SIG-M5 treated with dmso at 0.1 percent for 504 hours (cell line): Measurements from ENCODE around the gene LDAH.
A peak's percentile ranks its signal among the peaks of the same experiment; 100 is the strongest.

ENCODE experiments used
- DNase-seq: peaks from one replicate; lab custom pipeline; 2025; ENCODE audit not compliant: unreplicated experiment; lab: John Stamatoyannopoulos, UW

Gene LDAH

DNA sequence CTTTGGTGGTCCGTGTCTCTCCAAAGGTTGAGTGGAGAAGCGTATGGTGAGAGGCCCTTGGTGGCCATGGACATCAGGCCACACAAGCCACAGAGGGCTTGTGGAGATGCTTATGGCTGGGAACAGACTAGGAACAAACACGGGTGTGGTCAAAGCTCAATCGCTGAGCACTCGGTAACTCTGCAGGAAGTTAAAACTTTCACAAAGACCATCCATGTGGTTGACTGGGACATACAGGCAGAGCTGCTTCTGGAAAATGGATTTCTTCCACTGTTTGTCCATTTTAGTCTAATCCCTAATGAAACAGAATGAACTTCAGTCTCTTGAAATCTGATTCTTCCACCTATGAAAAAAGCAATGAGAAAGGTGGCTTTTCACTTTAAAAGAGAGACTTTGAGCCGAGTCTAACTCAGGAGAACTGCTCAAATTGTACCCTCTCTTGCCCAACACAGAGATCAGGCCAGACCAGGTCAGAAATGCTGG, 138.3 kb downstream of the LDAH start:
- DNase-seq: no peak

DNA sequence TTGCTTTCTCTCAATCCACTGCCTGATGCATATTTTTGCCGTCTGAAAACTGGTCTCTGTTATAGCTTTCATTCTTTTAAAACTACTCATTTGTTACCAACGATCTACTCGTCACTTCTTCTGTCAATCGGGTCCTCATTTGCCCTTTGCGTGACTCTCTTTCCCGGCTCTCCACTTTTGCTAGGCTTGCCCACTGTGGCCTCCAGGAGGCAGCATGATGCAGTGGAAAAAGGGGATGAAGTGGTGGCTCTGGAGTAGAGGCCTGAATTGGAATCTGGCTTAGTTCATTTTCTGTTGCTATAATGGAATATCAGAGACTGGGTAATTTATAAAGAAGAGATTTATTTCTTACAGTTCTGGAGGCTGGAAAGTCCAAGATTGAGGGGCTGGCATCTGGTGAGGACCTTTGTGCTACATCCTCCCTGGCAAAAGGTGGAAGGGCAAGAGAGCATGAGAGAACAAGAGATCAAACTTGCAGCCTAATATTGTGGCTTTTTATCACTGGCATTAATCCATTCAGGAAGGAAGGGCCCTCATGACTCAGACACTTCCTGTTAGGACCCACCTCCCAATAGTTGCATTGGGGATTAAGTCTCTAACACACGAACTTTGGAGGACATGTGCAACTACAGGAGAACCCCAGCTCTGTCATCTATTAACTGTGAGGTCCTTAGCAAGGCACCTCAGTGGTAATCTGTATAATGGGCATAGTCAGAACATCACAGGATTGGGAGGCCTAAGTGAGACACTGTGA, 140.6 kb downstream of the LDAH start:
- no peak for DNase-seq

- no peak for DNase-seq
These were observed 142.0 kb downstream of the LDAH start for GRCh38 chr2:20680744-20681375.

GRCh38 chr2:20678780-20679179, 144.1 kb downstream of the LDAH start:
- no peak for DNase-seq

DNA sequence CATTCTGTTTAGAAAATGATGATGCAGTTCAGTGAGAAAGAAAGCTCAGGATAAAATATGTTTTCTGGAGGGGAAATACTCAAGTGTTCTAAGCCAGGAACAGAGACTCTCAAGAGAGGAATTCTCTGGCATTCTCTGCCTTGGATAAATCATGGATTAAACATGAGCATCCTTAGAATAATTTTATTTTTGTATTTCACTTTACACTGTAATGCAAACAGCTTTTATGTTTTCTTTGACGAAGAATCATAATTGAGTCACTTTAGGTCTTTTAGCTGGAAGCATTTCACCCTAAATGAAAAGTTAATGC, 144.9 kb downstream of the LDAH start:
- DNase-seq: no peak

DNA sequence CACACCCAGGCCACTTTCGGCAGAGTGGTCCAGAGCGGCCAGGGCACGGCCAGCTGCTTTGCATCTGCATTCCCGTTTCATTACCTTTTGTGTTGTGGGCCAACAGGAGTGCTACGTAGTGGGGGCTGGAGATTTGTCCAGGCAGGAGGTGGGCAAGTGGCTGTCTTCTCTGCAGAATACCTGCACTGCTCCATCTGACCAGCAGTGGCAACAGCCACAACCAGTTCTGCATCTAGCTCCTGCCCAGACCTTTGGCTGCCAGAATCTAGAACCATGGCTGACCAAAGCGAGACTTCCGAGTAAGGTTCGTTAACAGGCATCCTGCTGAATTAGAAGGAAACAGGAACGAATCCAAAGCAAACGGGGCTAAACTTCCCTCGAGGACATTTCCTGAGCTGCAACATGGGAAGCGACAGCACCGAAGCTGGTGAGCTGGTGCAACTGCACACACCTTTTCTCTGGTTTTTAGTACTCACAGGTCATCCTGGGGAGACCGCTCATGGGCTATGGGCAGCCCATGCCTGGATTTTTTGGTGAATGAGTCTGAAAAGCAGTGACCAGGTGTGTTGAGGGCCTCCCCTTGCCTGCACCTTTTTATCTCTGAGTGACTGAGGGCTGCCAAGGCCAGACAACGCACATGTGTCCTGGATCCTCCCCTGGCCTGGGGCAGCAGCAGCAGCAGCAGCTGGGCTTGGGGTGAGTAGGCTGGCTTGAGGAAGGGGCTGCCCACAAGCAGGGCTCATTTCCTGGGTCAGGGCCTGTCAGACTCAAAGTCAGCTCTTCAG, 145.4 kb downstream of the LDAH start:
- no peak for DNase-seq

- no peak for DNase-seq
These were observed 146.3 kb downstream of the LDAH start for GRCh38 chr2:20676353-20677215.

DNA sequence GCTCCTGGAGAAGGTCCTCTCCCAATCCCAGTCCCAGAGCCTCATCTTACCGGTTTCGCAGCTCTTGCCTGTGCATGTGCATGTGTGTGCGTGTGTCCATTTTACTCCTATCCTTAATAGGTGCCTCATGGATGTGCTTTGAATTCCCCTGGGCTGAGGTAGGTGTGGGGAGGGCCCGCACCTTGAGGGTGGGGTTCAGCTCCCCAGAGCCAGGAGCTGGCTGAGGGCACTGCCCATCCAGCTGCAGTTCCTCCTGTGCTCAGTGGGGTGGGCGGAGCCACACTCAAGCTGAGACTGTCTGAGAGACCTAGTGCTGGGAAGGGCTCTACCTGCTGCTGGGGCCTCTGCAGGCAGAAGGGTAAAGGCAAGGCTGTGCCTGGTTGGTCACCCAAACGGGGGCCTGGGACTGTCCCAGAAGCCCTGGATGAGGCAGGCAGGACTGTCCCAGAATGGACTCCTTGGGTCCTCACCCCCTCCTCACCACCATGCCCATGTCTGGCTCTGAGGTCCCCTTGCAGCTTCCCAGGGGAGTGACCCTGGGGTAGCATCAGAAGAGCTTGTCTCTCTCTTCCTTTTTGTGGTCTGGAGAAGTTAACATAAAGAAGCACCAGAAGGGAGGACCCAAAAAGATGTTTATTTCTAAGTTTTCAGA, 147.1 kb downstream of the LDAH start:
- DNase-seq: peak; percentile 23

- DNase-seq: no peak
These were observed 147.8 kb downstream of the LDAH start for GRCh38 chr2:20674974-20675679.

DNA sequence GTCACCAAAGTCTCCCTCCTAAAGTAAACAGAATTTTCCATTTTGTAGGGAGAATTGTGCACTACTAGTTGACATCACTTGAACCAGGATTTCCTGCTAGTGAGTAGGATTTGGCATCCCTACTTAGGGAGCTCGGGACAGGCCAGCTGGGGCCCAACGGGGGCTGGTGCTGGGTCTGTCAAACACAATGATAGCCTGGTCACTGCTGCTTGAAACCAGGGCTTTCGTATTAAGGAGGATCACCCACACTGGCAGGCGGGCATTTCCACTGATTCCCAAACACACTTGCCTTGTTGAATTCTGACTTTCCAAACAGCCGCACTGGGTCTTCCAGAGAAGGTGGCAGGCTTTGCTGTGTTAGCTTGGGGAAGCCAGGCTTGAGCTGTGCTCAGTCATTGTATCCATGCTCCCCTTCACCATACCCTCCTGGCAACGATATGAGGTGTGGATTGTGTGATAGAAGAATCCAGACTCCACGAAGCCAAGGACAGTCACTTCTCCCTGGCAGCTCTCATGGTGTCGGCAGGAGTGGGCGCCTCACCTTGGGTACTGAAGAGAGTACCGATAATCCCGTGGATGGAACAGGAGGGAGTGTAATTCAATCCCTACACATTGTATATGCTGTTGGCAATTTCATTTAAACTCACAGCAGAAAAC, 148.5 kb downstream of the LDAH start:
- DNase-seq: no peak

GRCh38 chr2:20673686-20674308, 149.1 kb downstream of the LDAH start:
- no peak for DNase-seq

GRCh38 chr2:20672201-20672951, 150.5 kb downstream of the LDAH start:
- no peak for DNase-seq

DNA sequence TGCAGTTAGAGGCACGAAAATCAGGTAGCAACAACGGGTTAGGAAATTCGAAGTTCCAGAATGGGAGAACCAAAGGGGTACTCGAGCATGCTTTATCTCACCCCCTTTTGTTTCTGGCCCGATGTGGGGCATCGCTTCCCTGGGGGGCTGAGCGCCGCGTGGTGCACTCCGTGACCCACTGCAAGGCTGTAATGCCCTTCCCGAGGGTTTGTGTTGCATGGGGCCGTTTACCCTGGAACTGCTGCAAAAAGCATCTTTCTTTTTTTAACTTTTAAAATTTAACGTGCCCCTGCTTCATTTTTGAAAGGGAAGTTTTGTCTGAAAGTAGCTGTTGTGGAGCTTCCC, 151.2 kb downstream of the LDAH start:
- DNase-seq: no peak

DNA sequence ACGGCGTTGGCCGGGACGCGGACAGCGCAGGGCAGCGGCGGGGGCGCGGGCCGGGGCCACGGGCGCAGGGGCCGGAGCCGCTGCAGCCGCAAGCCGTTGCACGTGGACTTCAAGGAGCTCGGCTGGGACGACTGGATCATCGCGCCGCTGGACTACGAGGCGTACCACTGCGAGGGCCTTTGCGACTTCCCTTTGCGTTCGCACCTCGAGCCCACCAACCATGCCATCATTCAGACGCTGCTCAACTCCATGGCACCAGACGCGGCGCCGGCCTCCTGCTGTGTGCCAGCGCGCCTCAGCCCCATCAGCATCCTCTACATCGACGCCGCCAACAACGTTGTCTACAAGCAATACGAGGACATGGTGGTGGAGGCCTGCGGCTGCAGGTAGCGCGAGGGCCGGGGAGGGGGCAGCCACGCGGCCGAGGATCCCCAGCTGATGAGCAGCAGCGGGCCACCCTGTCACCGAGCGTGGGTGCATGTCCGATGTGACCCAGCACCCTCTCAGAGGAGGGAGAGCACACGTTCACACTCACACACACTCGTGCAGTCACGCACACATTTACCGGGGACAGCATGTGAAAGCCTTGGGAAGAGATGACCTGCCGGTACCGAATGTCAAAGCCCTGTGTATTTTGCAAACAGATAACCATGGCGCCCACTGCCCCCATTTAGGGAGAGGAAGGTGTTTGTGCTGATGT, 151.7 kb downstream of the LDAH start:
- DNase-seq: no peak

DNA sequence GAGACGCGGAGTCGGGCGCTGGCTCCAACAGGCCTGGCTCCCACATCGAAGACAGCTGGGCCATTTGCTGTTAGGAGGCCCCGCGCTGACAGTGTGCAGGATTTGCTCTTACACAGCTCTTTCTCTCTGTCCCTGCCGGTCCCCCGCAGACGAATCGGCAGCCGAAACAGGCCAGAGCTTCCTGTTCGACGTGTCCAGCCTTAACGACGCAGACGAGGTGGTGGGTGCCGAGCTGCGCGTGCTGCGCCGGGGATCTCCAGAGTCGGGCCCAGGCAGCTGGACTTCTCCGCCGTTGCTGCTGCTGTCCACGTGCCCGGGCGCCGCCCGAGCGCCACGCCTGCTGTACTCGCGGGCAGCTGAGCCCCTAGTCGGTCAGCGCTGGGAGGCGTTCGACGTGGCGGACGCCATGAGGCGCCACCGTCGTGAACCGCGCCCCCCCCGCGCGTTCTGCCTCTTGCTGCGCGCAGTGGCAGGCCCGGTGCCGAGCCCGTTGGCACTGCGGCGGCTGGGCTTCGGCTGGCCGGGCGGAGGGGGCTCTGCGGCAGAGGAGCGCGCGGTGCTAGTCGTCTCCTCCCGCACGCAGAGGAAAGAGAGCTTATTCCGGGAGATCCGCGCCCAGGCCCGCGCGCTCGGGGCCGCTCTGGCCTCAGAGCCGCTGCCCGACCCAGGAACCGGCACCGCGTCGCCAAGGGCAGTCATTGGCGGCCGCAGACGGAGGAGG, 152.4 kb downstream of the LDAH start:
- no peak for DNase-seq

GRCh38 chr2:20669562-20670314, 153.2 kb downstream of the LDAH start:
- DNase-seq: no peak
